Kidney (tissue), 14 donors: ENCODE data around the gene TRNP1. TPM values are rescaled to one million over a fixed set of nuclear protein-coding genes. Genes with fewer than 3 reads are reported as not detected.

ENCODE experiments used
- DNase-seq, 5 donors: peaks; one replicate each; pipeline ENCODE4 v3.0.0-alpha.2; 2013 to 2020
- FAIRE-seq: peaks from 2 replicates; lab custom pipeline; 2012; peaks lifted over from hg19 to GRCh38; lab: Jason Lieb, UNC
- H3K27ac ChIP-seq, 2 donors: one replicate each; pipeline ENCODE4 v1.7.0; 2013; ENCODE audit warnings: low read depth in 2 of 2, low read length in 2 of 2, inconsistent platforms in 1 of 2
- H3K27me3 ChIP-seq: one replicate; pipeline ENCODE4 v1.7.1; 2013; ENCODE audit warnings: low read length, inconsistent platforms; ENCODE audit not compliant: control insufficient read depth, insufficient read depth
- H3K36me3 ChIP-seq, 3 donors: one replicate each; pipeline versions ENCODE4 v1.7.0 to v1.7.1; 2013; ENCODE audit warnings: low read length in 3 of 3, control low read depth in 1 of 3, inconsistent platforms in 1 of 3; ENCODE audit not compliant: insufficient read depth in 3 of 3, control insufficient read depth in 2 of 3
- H3K4me1 ChIP-seq, 3 donors: one replicate each; pipeline versions ENCODE4 v1.7.0 to v1.7.1; 2013; ENCODE audit warnings: low read length in 3 of 3, inconsistent platforms in 1 of 3, low read depth in 1 of 3; ENCODE audit not compliant: control insufficient read depth in 2 of 3, insufficient read depth in 2 of 3
- H3K4me3 ChIP-seq, 3 donors: one replicate each; pipeline versions ENCODE4 v1.7.0 to v1.8.1; 2013; ENCODE audit warnings: low read length in 3 of 3, control low read depth in 1 of 3, inconsistent platforms in 1 of 3
- H3K9ac ChIP-seq, 3 donors: one replicate each; pipeline versions ENCODE4 v1.7.0 to v1.7.1; 2013; ENCODE audit warnings: low read length in 3 of 3, control low read depth in 1 of 3, inconsistent platforms in 1 of 3
- H3K9me3 ChIP-seq, 3 donors: one replicate each; pipeline versions ENCODE4 v1.7.0 to v1.7.1; 2013; ENCODE audit warnings: low read length in 3 of 3, control low read depth in 1 of 3, inconsistent platforms in 1 of 3; ENCODE audit not compliant: control insufficient read depth in 2 of 3, insufficient read depth in 1 of 3
- intact Hi-C: fragments of 100-400 bp; cut with DNase I; formaldehyde crosslinking; loops from one replicate; pipeline ENCODE4 v1.11.1; 2022
- polyA plus RNA-seq: library from polyadenylated mRNA; stranded (reverse); fragments of 350-450 nt; fragmentation: Illumina TruSeq; extraction: RNeasy Lipid Tissue Mini Kit (QIAGEN cat#74804); gene quantifications from one replicate; pipeline ENCODE4 v1.2.3, GENCODE V29; 2014; ENCODE audit warnings: low read depth, low replicate concordance; ENCODE audit not compliant: insufficient read depth
- total RNA-seq: library from RNA; stranded (reverse); fragmentation: NEBNext Ultra II Directional; extraction: Animal tissue kit (Norgen Biotek cat#: 25700); gene quantifications from one replicate; pipeline ENCODE4 v1.2.1, GENCODE V29; 2021
- TF ChIP-seq, protein P1 (sequence below): IDR thresholded peaks from 3 replicates; pipeline ENCODE4 v1.5.1; 2012; ENCODE audit warnings: mild to moderate bottlenecking, moderate library complexity, borderline replicate concordance; ENCODE audit not compliant: insufficient read depth; ENCODE audit errors: extremely low read depth
- donor health status: control.
- donor health status: control.
- donor health status: control.
- donor health status: control.
- donor health status: control.
- donor health status: DM: yes; HTN: yes; CAD: no.
- donor health status: Normal renal cell carcinoma (clear cell type).

The TRNP1 gene
- total and polyA plus RNA-seq, 2 donors from 2014 or later: 33.0 to 38.3 TPM

DNA sequence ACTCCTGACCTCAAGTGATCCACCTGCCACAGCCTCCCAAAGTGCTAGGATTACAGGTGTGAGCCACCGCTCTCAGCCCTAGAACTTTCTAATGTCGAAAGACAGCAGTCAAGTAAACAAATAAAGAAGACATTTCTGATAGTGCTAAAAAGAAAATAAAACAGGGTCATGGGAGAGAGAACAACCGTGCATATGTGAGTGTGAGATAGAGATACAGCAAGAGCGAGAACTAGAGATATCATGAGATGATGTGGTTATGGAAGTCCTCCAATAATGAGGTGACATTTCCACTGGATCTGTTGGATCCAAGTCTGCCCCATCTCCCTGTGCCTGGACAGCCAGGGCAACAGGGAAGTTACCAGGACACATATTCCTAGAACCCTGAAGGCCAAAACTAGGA, 23.7 kb downstream of the TRNP1 start:
- no peak overlapping the region for H3K4me3 ChIP-seq
- no peak overlapping the region for H3K9ac ChIP-seq
- TF ChIP-seq, protein P1, sequence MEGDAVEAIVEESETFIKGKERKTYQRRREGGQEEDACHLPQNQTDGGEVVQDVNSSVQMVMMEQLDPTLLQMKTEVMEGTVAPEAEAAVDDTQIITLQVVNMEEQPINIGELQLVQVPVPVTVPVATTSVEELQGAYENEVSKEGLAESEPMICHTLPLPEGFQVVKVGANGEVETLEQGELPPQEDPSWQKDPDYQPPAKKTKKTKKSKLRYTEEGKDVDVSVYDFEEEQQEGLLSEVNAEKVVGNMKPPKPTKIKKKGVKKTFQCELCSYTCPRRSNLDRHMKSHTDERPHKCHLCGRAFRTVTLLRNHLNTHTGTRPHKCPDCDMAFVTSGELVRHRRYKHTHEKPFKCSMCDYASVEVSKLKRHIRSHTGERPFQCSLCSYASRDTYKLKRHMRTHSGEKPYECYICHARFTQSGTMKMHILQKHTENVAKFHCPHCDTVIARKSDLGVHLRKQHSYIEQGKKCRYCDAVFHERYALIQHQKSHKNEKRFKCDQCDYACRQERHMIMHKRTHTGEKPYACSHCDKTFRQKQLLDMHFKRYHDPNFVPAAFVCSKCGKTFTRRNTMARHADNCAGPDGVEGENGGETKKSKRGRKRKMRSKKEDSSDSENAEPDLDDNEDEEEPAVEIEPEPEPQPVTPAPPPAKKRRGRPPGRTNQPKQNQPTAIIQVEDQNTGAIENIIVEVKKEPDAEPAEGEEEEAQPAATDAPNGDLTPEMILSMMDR: no peak
- DNase-seq (no peak), FAIRE-seq (no peak)
- no peaks in the 10 kb centered on the region for H3K36me3 ChIP-seq
- no peaks in the 10 kb centered on the region for H3K27me3 ChIP-seq
- no peak overlapping the region for H3K27ac ChIP-seq
- intact Hi-C loops: no loop called here
- H3K9me3 ChIP-seq: no peaks in the 10 kb centered on the region
- peaks cover 0 to 1% (median 0%) of the 10 kb centered on the region in 3 donors for H3K4me1 ChIP-seq

DNA sequence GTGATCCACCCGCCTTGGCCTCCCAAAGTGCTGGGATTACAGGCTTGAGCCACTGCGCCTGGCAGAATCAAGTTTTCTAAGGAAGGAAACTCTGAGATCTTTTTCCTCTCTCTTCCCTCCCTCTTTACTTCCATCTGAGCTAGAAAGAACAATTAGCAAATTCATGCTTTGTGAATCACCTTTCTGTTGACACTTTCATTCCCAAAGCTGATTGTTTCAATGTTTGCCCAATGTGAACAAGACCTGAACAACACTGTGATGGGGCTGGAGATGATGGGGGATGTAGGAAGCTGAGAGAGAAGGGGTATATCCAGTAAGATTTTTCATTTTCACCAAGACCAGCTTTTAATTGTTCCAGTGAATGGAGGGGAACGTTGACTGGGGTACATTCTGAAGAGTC, 24.8 kb downstream of the TRNP1 start:
- H3K27ac ChIP-seq: no peak overlapping the region
- FAIRE-seq (no peak), DNase-seq (no peak)
- H3K4me1 ChIP-seq: no peaks in the 10 kb centered on the region
- H3K9me3 ChIP-seq: no peaks in the 10 kb centered on the region
- no peaks in the 10 kb centered on the region for H3K27me3 ChIP-seq
- H3K9ac ChIP-seq: no peak overlapping the region
- H3K36me3 ChIP-seq: no peaks in the 10 kb centered on the region
- no peak overlapping the region for H3K4me3 ChIP-seq
- TF ChIP-seq, protein P1: no peak
- intact Hi-C loops: no loop called here

DNA sequence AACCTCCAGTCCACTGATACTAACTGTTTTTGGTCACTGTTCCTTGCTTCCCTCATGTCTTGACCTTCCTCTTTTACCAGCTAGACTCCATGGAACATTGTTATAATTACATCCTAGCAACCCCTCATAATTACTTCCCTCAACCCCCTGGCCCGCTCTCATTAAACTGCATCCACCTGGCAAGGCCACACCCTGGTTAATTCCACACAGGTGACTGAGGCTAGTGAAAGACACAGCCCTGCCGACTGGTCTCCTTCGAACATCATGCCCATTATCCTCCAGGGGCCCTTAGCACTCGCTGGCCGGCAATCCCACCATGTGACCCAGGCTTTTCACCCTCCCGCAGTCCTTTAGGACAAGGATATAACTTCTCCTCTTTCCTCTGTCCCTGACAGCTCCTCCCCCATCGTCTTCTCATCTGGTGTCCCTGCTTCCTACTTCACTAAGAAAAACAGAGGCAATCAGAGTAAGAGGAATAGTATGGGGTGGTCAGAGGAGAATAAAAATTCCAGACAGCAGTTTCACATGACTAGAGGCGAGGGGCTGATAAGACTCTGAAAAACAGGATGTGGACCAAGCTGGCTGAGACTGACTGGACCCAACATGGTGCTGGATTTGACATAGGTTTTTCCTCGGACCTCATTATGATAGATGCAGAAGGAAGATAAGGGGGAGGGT, 28.0 kb downstream of the TRNP1 start:
- intact Hi-C loops: no loop called here
- H3K9ac ChIP-seq: no peak overlapping the region
- FAIRE-seq: no peak

More for the DNA sequence above, 28.0 kb downstream of the TRNP1 start:
- peak overlapping the region in 1 of 2 donors; percentile 52 for H3K27ac ChIP-seq
- TF ChIP-seq, protein P1: no peak
- no peaks in the 10 kb centered on the region for H3K36me3 ChIP-seq
- no peak overlapping the region for H3K4me3 ChIP-seq
- DNase-seq: peak in 2 of 5 donors; percentile 34 to 59
- no peaks in the 10 kb centered on the region for H3K27me3 ChIP-seq
- H3K4me1 ChIP-seq: no peaks in the 10 kb centered on the region
- H3K9me3 ChIP-seq: no peaks in the 10 kb centered on the region
